ENCODE measurements around the gene TAF3. TPM values are rescaled to one million over a fixed set of nuclear protein-coding genes. Genes with fewer than 3 reads are reported as not detected.

The TAF3 gene
- total RNA-seq, 2 experiments from 2014 or later, result 13.9 to 16.4 TPM

GRCh38 chr10:7891634-7892033, 73.3 kb downstream of the TAF3 start:
- ChIA-PET CTCF (interaction anchor here (0.6 kb wide), 2 partner anchors 19 to 1119 kb away, joined by 3 read pairs; no protein-coding TSS in a partner anchor), POLR2A (no interaction called here)
- H3K9me3 Mint-ChIP-seq, result no peaks in the 10 kb centered on the region
- H3K4me1 Mint-ChIP-seq, result peaks cover 9% of the 10 kb centered on the region
- H3K4me3 Mint-ChIP-seq, result no peak overlapping the region
- no peak for DNase-seq
- H3K27ac Mint-ChIP-seq, result no peak overlapping the region
- H3K27me3 Mint-ChIP-seq, result no peaks in the 10 kb centered on the region
- peaks cover 5% of the 10 kb centered on the region for H3K36me3 Mint-ChIP-seq (ENCODE audit: low read depth)

DNA sequence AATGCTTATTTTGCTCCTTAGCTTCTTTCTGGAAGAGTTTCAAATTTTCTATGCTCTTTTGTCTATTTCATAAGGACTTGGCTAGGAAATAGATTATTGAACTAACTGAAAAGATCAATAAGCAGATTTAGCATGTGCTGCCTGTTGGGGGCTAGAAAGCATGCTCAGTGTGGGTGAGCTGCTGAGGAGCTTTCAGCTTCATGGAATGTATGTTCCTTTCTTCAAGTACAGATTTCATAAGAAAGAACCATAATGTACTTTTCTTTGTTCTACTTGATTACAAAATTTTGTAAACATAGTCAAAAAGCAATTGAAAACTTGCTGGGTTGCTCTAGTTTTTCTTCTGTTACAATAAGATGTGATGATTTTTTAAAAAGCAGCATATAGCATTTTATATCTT, 73.8 kb downstream of the TAF3 start:
- no peak overlapping the region for H3K4me3 Mint-ChIP-seq
- POLR2A ChIA-PET, result no interaction called here
- H3K9me3 Mint-ChIP-seq, result no peaks in the 10 kb centered on the region
- H3K36me3 Mint-ChIP-seq (ENCODE audit: low read depth), result peaks cover 10% of the 10 kb centered on the region
- peaks cover 9% of the 10 kb centered on the region for H3K4me1 Mint-ChIP-seq
- no peak overlapping the region for H3K27ac Mint-ChIP-seq
- CTCF ChIA-PET, result interaction anchor here (0.6 kb wide), 1 partner anchor 20 kb away, joined by 3 read pairs; no protein-coding TSS in a partner anchor
- no peaks in the 10 kb centered on the region for H3K27me3 Mint-ChIP-seq
- no peak for DNase-seq

- no peaks in the 10 kb centered on the region for H3K27me3 Mint-ChIP-seq
- H3K9me3 Mint-ChIP-seq, result no peaks in the 10 kb centered on the region
- H3K27ac Mint-ChIP-seq, result no peak overlapping the region
- ChIA-PET POLR2A (no interaction called here), CTCF (interaction anchor here (0.8 kb wide), 1 partner anchor 292 kb away, joined by 3 read pairs; no protein-coding TSS in a partner anchor)
- DNase-seq, result no peak
- H3K4me3 Mint-ChIP-seq, result no peak overlapping the region
- peaks cover 11% of the 10 kb centered on the region for H3K4me1 Mint-ChIP-seq
- H3K36me3 Mint-ChIP-seq (ENCODE audit: low read depth), result peaks cover 16% of the 10 kb centered on the region
Observed at GRCh38 chr10:7895699-7896090, 77.4 kb downstream of the TAF3 start.

DNA sequence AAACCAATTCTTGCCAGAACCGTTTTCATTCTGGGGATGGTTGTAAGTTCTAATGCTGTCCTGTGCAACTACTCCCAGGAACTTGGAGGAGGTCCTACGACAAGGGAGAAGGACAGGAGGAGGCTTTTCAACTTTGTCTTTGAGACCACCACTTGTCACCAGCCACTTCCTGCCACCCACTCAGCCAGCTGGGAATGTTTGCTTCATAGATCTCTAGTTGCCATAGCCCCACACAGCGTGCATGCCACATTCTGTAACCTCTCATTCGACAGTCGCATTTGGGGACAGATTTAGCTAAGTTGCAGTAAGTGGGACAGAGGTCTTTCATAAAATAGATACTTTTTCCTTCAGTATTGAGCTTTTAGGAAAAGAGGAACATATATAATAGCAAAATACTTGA, 78.0 kb downstream of the TAF3 start:
- Mint-ChIP-seq H3K36me3 (ENCODE audit: low read depth) (peaks cover 16% of the 10 kb centered on the region), H3K4me3 (no peak overlapping the region), H3K9me3 (no peaks in the 10 kb centered on the region), H3K4me1 (peaks cover 10% of the 10 kb centered on the region), H3K27me3 (no peaks in the 10 kb centered on the region), H3K27ac (no peak overlapping the region)
- no peak for DNase-seq
- CTCF ChIA-PET, result interaction anchor here (0.6 kb wide), 1 partner anchor 32 kb away, joined by 3 read pairs; no protein-coding TSS in a partner anchor
- POLR2A ChIA-PET, result no interaction called here

DNA sequence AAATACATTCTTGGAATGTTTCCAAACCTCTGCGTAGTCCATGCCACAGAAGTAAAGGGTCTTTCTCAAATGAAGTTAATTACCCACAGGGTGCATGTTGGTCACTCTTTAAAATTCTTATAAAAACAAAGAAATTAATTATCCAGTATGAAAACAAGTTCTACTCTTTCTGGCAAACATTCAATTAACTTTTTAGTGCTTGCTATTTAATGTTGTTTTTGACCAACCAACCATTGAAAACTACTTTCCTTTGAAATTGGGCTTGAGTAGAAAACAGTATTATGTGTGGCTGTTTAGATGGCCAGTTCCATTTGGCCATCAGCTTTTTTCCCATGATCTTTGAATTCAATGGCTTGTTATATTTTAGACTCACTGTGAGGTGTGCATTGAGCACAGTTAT, 83.0 kb downstream of the TAF3 start:
- no peaks in the 10 kb centered on the region for H3K27me3 Mint-ChIP-seq
- POLR2A ChIA-PET, result no interaction called here
- DNase-seq, result no peak
- CTCF ChIA-PET, result no interaction called here
- peaks cover 10% of the 10 kb centered on the region for H3K4me1 Mint-ChIP-seq
- no peak overlapping the region for H3K27ac Mint-ChIP-seq
- no peak overlapping the region for H3K4me3 Mint-ChIP-seq
- peaks cover 15% of the 10 kb centered on the region for H3K36me3 Mint-ChIP-seq (ENCODE audit: low read depth)
- H3K9me3 Mint-ChIP-seq, result no peaks in the 10 kb centered on the region

DNA sequence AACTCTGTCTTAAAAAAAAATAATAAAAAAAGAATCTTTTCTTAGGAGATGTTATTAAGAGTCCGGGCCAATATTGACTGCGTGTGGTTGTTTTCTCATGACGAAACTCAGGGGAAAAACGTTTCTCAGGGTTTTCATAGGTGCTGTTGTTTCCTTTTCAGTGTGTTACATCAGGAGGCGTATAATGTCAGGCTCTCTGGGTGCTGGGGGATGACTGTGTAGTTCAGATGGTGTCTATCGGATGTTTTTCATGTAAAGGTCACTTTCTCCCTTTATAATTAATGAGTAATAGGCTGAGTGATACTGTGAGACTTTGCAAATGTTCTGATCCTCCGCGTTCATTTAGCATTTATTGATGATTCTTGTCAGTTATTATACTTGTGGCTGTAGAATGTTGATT, 84.1 kb downstream of the TAF3 start:
- Mint-ChIP-seq H3K27ac (no peak overlapping the region), H3K4me3 (no peak overlapping the region), H3K36me3 (ENCODE audit: low read depth) (peaks cover 4% of the 10 kb centered on the region), H3K9me3 (no peaks in the 10 kb centered on the region), H3K4me1 (peaks cover 10% of the 10 kb centered on the region), H3K27me3 (no peaks in the 10 kb centered on the region)
- DNase-seq, result no peak
- CTCF ChIA-PET, result no interaction called here
- POLR2A ChIA-PET, result no interaction called here

GRCh38 chr10:7903851-7904250, 85.5 kb downstream of the TAF3 start:
- H3K27ac Mint-ChIP-seq, result no peak overlapping the region
- H3K36me3 Mint-ChIP-seq (ENCODE audit: low read depth), result no peaks in the 10 kb centered on the region
- DNase-seq, result no peak
- H3K9me3 Mint-ChIP-seq, result no peaks in the 10 kb centered on the region
- ChIA-PET CTCF (no interaction called here), POLR2A (no interaction called here)
- no peaks in the 10 kb centered on the region for H3K27me3 Mint-ChIP-seq
- no peak overlapping the region for H3K4me3 Mint-ChIP-seq
- peaks cover 7% of the 10 kb centered on the region for H3K4me1 Mint-ChIP-seq

- no peak overlapping the region for H3K27ac Mint-ChIP-seq
- peaks cover 3% of the 10 kb centered on the region for H3K4me1 Mint-ChIP-seq
- no peaks in the 10 kb centered on the region for H3K27me3 Mint-ChIP-seq
- POLR2A ChIA-PET, result no interaction called here
- no peaks in the 10 kb centered on the region for H3K9me3 Mint-ChIP-seq
- H3K4me3 Mint-ChIP-seq, result no peak overlapping the region
- CTCF ChIA-PET, result interaction anchor here (0.6 to 1.0 kb wide), 2 partner anchors 88 to 1241 kb away, joined by 3 read pairs; partner anchors contain the start of gene TAF3
- H3K36me3 Mint-ChIP-seq (ENCODE audit: low read depth), result no peaks in the 10 kb centered on the region
- DNase-seq, result no peak
Observed at GRCh38 chr10:7906128-7906527, 87.8 kb downstream of the TAF3 start.

- peaks cover 5% of the 10 kb centered on the region for H3K4me1 Mint-ChIP-seq
- ChIA-PET POLR2A (no interaction called here), CTCF (no interaction called here)
- no peaks in the 10 kb centered on the region for H3K27me3 Mint-ChIP-seq
- no peak overlapping the region for H3K4me3 Mint-ChIP-seq
- H3K27ac Mint-ChIP-seq, result no peak overlapping the region
- no peak for DNase-seq
- no peaks in the 10 kb centered on the region for H3K9me3 Mint-ChIP-seq
- H3K36me3 Mint-ChIP-seq (ENCODE audit: low read depth), result no peaks in the 10 kb centered on the region
Observed at GRCh38 chr10:7908541-7909210, 90.4 kb downstream of the TAF3 start.

DNA sequence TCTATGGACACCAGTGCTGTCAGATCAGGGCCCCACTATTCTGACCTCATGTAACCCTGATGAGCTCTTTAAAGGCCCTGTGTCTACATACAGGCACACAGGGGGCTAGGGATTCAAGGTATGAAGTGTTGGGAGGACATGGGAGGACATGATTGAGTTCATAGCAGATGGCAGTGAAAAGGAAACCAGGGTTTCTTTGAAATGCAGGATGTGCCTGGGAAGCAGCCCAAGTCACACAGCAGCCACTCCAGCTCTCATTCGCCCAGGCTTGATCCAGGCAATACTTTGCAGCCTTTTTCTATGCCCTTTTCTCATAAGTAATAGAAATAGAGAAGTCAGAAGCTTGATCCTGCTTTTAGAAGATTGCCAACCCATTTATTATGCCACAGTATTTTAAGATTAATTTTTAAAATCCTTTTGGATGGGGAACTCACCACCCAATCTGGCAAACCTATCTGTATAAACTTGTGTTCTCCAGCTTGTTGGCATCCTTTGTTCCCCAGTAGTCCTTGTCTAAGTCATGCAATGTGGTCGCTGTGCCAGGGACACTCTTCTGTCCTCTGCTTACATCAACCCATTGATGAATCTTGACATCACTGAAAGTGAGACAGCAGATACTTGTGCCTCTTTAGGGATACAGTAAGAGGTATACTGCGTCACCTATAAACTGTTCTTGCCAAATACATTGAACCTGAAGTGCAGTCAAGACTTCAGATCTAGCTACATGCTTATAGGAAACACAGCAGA, 95.0 kb downstream of the TAF3 start:
- DNase-seq, result no peak
- CTCF ChIA-PET, result no interaction called here
- Mint-ChIP-seq H3K9me3 (no peaks in the 10 kb centered on the region), H3K4me1 (peaks cover 5% of the 10 kb centered on the region), H3K4me3 (no peak overlapping the region), H3K36me3 (ENCODE audit: low read depth) (no peaks in the 10 kb centered on the region), H3K27ac (no peak overlapping the region), H3K27me3 (no peaks in the 10 kb centered on the region)
- POLR2A ChIA-PET, result no interaction called here

GRCh38 chr10:7915923-7916536, 97.7 kb downstream of the TAF3 start:
- DNase-seq, result no peak
- ChIA-PET POLR2A (no interaction called here), CTCF (interaction anchor here (0.6 kb wide), 3 partner anchors 243 to 949 kb away, joined by 3 to 4 read pairs (median 3); no protein-coding TSS in a partner anchor)
- H3K27me3 Mint-ChIP-seq, result no peaks in the 10 kb centered on the region
- no peaks in the 10 kb centered on the region for H3K36me3 Mint-ChIP-seq (ENCODE audit: low read depth)
- no peaks in the 10 kb centered on the region for H3K9me3 Mint-ChIP-seq
- no peak overlapping the region for H3K27ac Mint-ChIP-seq
- no peak overlapping the region for H3K4me3 Mint-ChIP-seq
- H3K4me1 Mint-ChIP-seq, result peaks cover 3% of the 10 kb centered on the region

DNA sequence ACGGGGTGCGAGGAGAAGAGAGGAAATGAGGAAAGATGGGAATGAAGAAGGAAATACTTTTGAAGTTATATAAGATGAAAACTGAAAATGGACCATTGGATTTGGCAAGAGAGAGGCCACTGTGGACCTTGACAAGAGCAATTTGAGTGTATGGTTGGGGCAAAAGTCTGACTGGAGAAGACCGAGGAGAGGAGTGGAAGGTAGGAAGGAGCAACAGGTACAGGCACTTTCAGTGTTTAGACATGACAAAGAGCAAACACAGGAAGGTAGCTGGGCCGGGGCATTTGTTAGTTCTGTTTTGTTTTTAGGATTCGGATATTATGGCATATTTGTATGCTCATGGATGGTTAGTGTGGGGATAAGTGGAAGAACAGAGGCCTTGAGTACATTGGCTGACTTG, 99.4 kb downstream of the TAF3 start:
- Mint-ChIP-seq H3K36me3 (ENCODE audit: low read depth) (no peaks in the 10 kb centered on the region), H3K4me3 (no peak overlapping the region), H3K4me1 (peaks cover 3% of the 10 kb centered on the region), H3K27ac (no peak overlapping the region), H3K9me3 (no peaks in the 10 kb centered on the region), H3K27me3 (no peaks in the 10 kb centered on the region)
- CTCF ChIA-PET, result interaction anchor here (0.6 kb wide), 1 partner anchor 30 kb away, joined by 5 read pairs; no protein-coding TSS in a partner anchor
- POLR2A ChIA-PET, result no interaction called here
- DNase-seq, result no peak

GRCh38 chr10:7922707-7923106, 104.4 kb downstream of the TAF3 start:
- H3K9me3 Mint-ChIP-seq, result no peaks in the 10 kb centered on the region
- ChIA-PET CTCF (interaction anchor here (0.6 kb wide), 1 partner anchor 1351 kb away, joined by 3 read pairs; no protein-coding TSS in a partner anchor), POLR2A (no interaction called here)
- no peak overlapping the region for H3K27ac Mint-ChIP-seq
- H3K4me3 Mint-ChIP-seq, result no peak overlapping the region
- no peaks in the 10 kb centered on the region for H3K36me3 Mint-ChIP-seq (ENCODE audit: low read depth)
- H3K27me3 Mint-ChIP-seq, result no peaks in the 10 kb centered on the region
- no peak for DNase-seq
- H3K4me1 Mint-ChIP-seq, result no peaks in the 10 kb centered on the region
